Upper lobe of left lung (tissue), 4 donors: ENCODE data around the gene CLASRP.

Source experiments
- CTCF ChIP-seq, 6 experiments: fragments of 450-650 bp in 4 of 6; fragments of 200-600 bp in 2 of 6; sonication (generic) in 2 of 6; IDR thresholded peaks; one replicate each; pipeline ENCODE4 v1.5.1; 2016 to 2019; ENCODE audit warnings: antibody characterized with exemption in 6 of 6
- POLR2A ChIP-seq, 4 donors: fragments of 450-650 bp; IDR thresholded peaks; one replicate each; pipeline ENCODE4 v1.5.1; 2016 to 2017; ENCODE audit warnings: antibody characterized with exemption in 4 of 4, mild to moderate bottlenecking in 2 of 4

DNA sequence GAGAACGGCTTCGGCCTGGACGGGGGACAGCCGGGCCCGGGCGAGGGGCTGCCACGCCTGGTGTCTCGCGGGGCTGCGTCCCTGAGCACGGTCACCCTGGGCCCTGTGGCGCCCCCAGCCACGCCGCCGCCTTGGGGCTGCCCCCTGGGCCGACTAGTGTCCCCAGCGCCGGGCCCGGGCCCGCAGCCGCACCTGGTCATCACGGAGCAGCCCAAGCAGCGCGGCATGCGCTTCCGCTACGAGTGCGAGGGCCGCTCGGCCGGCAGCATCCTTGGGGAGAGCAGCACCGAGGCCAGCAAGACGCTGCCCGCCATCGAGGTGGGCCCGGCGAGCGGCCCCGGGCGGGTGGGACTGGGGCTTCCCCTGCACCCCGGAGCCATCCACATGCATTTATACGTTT is 26.9 kb upstream of the CLASRP start:
- no peak for TF ChIP-seq CTCF (IDR thresholded peaks at IDR 0.05)
- TF ChIP-seq POLR2A (IDR thresholded peaks at IDR 0.05), result no peak
